HG02870 (cell line): Measurements from ENCODE around the gene USP38.
"Not testable (repeated sequence)": the region's sequence is repeated elsewhere in the genome, so short reads cannot be mapped to it uniquely, and the experiment has no call there.

ENCODE experiments used
- ATAC-seq: cut with Tn5 transposase; IDR thresholded peaks from one replicate; pipeline ENCODE4 v1.9.1; 2021; ENCODE audit warnings: mild to moderate bottlenecking, moderate library complexity; ENCODE audit not compliant: unreplicated experiment

USP38 gene, protein sequence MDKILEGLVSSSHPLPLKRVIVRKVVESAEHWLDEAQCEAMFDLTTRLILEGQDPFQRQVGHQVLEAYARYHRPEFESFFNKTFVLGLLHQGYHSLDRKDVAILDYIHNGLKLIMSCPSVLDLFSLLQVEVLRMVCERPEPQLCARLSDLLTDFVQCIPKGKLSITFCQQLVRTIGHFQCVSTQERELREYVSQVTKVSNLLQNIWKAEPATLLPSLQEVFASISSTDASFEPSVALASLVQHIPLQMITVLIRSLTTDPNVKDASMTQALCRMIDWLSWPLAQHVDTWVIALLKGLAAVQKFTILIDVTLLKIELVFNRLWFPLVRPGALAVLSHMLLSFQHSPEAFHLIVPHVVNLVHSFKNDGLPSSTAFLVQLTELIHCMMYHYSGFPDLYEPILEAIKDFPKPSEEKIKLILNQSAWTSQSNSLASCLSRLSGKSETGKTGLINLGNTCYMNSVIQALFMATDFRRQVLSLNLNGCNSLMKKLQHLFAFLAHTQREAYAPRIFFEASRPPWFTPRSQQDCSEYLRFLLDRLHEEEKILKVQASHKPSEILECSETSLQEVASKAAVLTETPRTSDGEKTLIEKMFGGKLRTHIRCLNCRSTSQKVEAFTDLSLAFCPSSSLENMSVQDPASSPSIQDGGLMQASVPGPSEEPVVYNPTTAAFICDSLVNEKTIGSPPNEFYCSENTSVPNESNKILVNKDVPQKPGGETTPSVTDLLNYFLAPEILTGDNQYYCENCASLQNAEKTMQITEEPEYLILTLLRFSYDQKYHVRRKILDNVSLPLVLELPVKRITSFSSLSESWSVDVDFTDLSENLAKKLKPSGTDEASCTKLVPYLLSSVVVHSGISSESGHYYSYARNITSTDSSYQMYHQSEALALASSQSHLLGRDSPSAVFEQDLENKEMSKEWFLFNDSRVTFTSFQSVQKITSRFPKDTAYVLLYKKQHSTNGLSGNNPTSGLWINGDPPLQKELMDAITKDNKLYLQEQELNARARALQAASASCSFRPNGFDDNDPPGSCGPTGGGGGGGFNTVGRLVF

DNA sequence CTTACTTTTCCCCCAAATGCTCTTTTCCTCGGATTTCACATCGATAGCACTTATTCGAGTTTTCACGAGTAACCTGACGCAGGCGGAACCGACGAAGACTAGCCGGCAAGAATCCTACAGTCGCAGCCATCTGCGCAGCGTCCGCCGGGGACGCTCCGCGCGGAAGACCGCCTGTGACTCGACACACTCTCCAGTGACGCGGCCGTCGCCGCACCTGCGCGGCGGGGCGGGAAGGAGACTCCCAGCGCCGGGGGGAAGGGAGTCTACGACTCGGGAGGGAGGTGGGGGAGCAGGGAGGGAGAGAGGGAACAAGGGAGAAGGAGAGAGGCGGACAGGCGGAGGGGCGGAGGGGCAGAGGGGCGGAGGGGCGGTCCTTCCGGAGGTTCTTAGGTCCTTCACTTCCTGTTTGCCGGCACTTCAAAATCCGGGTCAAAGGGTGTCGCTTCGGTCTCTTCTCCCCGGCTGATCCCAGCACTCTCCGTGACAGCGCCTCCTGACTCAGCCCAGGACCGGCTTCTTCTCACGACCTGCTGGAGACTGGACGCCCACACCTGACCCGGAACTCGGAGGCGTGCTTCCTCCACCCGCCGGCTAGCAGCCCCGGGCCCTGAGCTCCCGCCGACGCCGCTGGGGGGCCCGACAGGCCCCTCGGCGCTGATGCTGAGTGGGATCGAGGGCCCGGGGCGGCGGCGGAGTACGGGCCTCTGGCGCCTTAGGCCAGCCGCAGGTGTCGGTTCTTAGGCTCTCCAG, at the start of gene USP38:
TSS of gene USP38 (plus strand) at position 415 of the 750 bp plus-strand sequence. CDS start 534 bp downstream, outside the sequence.
- ATAC-seq, result peak; percentile 76

DNA sequence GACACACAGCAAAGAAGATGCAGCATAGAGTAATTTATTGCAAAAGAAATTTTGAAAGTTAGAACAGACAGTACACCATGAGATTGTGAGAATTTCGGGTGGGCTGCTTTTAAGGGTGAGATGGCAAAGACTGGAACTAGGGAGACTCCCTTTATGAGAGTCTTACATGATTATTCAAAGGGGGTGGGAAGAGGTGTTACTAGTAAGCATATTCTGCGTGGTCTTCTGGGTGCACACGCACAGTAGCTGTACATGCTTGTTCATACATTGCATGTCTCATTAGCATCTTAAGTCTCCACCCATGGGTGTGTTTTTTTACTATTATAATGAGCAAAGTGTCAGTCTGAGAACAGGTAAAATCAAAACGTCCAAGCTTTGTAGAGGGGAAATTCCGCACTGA, 49.4 kb upstream of the USP38 start:
- ATAC-seq, result no peak

DNA sequence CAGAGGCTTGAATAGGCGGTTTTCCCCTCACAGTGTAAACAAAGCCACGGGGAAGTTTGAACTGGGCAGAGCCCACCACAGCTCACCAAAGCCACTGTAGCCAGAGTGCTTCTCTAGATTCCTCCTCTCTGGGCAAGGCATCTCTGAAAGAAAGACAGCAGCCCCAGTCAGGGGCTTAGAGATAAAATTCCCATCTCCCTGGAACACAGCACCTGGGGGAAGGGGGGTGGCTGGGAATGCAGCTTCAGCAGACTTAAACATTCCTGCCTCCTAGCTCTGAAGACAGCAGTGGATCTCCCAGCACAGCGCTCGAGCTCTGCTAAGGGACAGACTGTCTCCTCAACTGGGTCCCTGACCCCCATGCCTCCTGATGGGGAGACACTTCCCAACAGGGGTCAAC, 44.0 kb upstream of the USP38 start:
- ATAC-seq, result no peak

DNA sequence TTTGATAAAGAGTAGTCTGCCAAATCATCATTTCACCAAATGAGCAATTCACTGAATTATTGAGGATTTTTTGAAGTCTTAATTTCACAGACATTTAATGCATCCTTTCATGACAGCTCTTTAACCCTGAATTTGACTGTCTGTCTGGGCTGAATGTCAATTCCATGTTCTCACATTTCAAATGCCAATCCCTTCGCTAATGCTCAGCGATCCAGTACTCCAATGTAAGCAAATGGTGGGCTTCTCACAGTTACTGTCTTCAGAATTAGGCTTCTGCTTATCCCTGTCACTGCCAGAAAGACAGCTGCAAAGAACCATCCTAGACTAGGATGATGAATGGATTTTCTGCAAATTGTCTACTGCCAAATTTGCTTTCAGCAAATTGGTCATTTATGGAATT, 36.2 kb upstream of the USP38 start:
- no peak for ATAC-seq

DNA sequence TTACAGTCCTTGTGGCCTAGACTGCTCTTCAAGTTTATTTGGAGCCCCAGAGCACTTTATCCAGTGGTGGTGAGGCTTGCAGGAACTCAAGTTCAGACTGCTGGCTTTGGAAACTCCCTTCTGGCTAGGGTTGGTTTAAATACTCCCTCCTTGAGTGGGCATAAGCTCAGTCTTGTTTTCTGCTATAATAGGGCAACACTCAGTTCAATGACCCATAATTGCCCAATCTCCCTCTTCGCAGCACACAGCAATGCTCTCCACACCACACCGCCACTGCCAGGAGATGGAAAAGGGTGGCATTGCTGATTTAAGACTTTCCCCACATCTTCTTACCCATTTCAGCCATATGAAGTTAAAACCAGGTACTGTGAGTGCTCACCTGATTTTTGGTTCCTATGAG, 27.9 kb upstream of the USP38 start:
- no peak for ATAC-seq

DNA sequence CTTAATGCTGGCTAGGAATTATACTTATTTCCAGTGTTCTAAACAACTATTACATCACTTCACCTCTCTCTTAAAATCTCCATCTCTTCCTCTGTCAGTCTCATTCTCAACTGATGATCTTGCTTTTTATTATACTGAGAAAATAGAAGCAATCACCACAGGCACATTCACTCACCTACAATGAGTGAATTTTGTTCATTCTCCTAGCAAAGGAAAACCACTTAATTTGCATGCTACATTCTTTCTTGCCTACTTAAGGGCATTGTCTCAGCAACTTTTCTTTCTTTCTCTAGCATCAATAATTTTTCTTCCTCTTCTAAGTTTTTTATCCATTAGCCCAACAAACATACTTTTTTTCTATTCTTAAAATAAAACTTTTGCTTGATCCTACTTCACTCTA, 21.1 kb upstream of the USP38 start:
- peak; percentile 50 for ATAC-seq

DNA sequence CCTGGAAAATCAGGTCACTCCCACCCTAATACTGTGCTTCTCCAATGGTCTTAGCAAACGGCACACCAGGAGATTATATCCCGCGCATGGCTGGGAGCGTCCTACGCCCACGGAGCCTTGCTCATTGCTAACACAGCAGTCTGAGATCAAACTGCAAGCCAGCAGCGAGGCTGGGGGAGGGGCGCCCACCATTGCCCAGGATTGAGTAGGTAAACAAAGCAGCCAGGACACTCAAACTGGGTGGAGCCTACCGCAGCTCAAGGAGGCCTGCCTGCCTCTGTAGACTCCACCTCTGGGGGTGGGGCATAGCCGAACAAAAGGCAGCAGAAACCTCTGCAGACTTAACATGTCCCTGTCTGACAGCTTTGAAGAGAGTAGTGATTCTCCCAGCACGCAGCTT, 18.0 kb upstream of the USP38 start:
- not testable (repeated sequence) for ATAC-seq

DNA sequence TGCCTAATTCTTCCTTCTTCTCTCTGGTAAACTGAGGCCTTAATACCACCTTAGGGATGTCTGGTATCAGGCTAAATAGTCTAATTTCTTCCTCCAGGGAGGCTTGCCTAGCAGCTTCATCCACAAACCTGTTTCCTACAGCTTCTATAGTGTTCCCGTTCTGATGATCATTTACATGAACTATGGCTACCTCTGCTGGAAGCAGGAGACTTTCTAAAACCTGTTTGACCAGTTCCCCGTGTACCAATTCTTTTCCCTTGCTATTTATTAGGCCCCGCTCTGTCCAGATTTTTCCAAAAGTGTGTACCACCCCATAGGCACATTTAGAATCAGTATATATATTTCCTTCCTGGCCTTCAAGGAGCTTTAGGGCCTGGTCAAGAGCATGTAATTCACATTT, 5.8 kb upstream of the USP38 start:
- ATAC-seq, result no peak

DNA sequence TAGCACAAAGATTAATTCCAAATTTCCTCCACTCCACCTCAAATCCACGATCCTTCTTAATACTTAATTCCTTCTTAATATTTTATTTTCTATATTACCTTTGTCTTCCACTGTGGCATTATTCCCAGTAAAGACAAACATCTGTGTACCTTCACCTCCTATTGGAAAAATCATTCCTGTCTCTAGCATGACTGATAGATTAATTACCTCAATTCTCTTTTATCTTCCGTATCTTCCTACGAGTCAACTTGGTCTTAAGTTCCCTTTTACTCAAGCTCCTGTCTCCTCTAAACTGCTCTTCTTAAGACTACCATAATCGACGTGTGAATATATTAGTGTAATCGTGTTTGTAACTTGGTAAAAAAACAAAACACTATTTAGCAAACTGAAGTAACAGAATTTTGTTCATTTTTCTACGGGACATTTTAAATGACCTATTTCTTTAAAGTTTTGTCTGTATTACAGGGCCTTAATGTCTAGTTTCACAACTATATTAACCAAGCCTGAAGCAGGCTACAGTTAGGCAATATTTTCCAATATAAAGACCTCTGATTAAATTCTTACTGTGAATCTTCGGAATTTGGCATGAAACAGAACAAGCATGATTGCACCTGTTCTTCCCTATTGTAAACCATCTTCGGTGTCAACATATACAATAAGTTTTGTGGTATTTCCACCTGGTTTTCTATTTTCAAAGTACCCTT, 1.1 kb upstream of the USP38 start:
- no peak for ATAC-seq

DNA sequence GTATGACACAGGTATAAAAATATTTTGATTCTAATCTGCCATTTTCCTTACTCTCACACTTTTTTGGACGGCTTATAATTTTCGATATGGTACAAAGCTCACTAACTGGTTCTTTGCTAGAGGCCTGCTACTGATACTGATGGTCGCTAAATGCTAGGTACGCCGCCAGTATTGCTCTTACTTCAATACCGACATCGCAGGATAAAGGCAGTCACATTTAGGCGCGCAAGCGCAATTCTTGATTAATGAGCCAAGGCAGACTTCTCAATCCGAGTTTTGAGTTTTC, 557 bp upstream of the USP38 start:
- peak; percentile 24 for ATAC-seq

DNA sequence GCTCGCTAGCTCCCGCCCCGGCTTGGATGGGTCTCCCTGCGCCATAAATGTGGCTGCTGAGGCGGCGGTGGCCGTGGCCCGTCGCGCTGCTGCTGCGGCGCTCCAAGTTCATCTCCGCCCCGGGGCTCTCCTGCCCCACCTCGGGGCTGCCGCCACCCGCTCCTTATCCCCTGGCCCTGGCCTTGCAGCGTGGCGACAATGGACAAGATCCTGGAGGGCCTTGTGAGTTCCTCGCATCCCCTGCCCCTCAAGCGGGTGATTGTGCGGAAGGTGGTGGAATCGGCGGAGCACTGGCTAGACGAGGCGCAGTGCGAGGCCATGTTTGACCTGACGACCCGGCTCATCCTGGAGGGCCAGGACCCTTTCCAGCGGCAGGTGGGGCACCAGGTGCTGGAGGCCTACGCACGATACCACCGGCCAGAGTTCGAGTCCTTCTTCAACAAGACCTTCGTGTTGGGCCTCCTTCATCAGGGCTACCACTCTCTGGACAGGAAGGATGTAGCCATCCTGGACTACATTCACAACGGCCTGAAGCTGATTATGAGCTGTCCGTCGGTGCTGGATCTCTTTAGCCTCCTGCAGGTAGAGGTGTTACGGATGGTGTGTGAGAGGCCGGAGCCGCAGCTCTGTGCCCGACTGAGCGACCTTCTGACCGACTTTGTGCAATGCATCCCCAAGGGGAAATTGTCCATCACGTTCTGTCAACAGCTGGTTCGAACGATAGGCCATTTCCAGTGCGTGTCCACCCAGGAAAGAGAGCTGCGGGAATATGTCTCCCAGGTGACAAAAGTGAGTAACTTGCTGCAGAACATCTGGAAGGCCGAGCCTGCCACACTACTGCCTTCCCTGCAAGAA, 763 bp downstream of the USP38 start:
- peak; percentile 18 for ATAC-seq

DNA sequence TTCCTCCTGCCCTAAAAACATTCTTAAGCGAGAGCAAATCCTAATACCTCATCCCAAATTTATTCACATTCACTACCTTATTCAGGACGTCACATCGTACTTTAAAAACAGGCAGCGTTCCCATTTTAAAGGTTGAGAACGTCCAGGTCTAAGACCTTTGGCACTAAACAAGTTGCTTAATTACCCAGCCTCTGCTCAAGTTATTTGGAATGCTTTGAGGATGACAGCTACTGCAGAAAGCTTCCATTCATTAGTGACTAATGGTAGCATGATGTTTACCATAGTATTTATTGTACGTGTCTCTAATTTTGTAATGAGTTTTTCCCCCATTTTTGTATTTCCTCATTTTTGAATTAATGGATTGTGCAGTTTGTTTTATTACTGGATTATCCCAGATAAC, 1.5 kb downstream of the USP38 start:
- no peak for ATAC-seq

DNA sequence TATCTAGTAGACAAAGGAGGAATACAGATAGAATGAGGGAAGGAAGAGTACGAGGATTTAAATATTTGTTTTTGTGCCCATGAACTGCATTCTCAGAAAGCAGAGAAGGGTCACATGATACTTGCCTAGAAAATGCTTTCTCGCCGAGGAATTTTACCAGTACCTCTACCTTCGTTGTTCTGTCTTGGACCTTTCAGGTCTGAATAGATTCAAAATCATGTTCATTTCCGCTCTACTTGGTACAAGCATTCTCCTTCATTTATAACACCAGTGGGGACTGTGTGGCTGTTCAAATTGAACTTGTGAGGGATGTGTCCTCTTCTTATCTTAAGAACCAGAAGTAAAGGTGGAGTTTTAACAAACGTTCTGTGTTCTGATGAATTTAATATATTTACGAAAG, 1.9 kb downstream of the USP38 start:
- ATAC-seq, result no peak

DNA sequence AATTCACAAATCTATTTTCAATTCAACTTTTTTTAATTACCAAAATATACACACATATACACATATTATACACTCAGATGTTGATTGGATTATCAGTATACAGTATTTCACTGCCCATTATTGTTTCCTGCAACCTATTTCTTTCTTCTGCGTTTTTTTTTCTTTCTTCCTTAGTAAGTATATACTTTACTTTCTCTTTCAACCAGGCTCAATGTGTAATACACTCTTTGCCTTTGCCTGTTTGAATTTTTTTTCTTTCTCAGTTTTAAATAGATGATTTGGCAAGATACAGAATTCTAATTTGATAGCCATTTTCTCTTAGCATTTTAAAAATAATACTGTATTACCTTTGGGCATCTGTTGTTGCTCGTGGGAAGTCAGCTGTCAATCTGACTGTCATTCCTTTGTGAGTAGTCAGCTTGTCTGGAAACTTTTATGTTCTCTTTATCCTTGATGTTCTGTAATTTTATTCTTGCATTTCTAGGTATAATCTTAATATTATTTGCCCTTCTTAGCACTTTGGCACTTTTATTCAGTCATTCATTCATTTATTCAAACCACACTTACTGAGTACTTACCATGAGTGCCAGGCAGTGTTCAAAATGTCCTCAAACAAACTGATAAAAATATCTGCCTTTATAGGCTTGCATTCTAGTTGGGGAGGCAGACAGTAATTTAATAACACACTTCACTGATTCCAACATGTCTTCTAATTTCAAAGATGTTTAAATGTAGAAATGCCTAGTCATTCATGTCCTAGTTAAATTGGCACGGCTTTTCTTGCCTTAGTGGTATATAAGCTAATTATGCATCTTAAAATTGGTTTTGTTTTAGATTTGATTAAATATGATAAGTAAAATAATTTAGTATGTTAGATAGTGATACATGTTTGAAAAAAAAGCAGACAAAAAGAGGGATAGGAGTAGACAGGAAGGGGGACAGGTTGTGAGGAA, 3.7 kb downstream of the USP38 start:
- ATAC-seq, result no peak

DNA sequence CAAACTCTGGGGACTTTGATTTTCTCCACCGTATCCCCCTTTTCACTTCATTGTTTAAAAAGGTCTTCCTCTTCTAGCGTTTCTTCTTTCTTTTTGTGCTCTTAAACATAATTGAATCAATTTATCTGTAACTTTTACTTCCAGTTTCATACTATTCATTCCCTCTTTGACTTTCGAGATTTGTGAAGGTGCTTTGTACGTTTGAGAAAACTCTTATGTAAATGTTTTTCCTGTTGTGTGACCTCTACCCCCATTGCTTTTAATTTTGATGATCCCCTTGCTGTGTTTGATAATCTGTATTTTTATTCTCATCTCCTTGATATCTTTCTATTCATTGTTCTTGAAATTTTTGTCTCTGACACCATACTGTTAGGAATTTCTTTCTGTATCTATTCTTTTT, 4.8 kb downstream of the USP38 start:
- ATAC-seq, result no peak

DNA sequence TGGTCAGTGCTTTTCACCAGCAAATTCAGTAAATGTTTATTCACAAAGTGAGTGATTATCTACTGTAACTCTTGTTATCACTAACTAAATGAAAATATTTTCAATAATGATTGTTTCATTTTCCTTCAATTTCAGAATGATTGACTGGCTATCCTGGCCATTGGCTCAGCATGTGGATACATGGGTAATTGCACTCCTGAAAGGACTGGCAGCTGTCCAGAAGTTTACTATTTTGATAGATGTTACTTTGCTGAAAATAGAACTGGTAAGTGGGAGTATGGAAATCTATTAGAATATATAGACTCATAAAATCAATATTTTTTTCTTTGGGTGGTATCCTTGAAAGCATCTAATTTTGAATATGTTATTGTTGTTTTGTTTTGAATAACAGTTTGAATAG, 10.9 kb downstream of the USP38 start:
- ATAC-seq, result no peak

DNA sequence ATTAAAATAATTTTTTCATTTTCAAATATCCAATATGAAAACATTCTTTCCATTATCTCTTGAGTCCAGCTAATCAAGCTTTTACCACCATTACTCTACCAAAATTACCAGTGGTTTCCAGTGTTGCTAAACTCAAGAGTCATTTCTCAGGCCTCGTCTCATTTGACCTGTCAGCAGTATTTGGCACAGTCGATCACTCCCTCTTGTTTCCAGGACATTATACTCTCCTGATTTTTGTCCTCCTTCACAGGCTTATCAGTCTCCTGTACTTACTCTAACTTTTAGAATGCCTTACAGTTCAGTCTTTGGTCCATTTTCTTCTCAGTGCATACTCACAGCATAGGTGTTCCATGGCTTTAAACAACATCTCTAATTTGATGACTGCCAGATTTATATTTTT, 11.6 kb downstream of the USP38 start:
- ATAC-seq, result no peak

DNA sequence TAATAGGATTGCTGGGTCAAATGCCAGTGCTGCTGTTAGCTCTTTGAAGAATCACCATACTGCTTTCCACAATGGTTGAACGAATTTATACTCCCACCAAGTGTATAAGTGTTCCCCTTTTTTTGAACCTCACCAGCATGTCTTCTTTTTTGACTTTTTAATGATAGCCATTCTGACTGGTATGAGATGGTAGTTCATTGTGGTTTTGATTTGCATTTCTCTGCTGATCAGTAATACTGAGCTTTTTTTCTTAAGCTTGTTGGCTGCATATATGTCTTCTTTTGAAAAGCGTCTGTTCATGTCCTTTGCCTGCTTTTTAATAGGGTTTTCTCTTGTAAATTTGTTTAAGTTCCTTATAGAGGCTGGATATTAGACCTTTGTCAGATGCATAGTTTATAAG, 14.8 kb downstream of the USP38 start:
- no peak for ATAC-seq

DNA sequence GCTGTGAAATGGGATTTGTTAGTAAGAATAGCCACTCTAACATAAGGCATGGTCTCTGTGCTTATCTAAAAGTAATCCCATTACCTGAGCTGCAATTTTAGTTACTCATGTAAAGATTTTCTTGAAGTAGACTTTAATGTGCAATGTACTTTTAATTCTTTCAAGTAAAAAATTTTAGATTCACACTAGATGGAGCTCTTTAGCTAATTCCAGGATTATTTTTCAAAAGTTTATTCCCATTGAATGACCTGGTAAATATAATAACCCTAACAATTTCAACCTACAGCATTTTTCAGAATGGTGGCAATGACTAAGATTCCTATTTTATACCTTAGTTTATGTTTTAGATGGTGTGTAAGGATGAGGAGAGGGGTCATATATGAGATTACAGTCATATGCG, 18.1 kb downstream of the USP38 start:
- no peak for ATAC-seq
